Measurements from ENCODE around the gene EXTL2.

EXTL2 gene

GRCh38 chr1:100875228-100875627 is 19.4 kb downstream of the EXTL2 start:
- Histone ChIP-seq H2BK120ac (ENCODE audit: low read depth, low read length) (no peak overlapping the region), H3K9ac (ENCODE audit: low read length) (no peak overlapping the region), H3K79me2 (ENCODE audit: control insufficient read depth, insufficient read depth, low read length) (no peaks in the 10 kb centered on the region), H2AK5ac (ENCODE audit: low read length) (no peak overlapping the region), H3K4ac (ENCODE audit: low read depth, low read length) (no peak overlapping the region), H3K27ac (ENCODE audit: low read depth, low read length) (no peak overlapping the region), H3K4me2 (ENCODE audit: low read length) (no peak overlapping the region), H4K8ac (ENCODE audit: low read depth, low read length) (no peak overlapping the region), H3K4me1 (ENCODE audit: control insufficient read depth, low read depth, low read length) (no peaks in the 10 kb centered on the region), H4K5ac (ENCODE audit: low read length) (no peak overlapping the region), H3K27me3 (ENCODE audit: insufficient read depth, low read length, poor library complexity) (no peaks in the 10 kb centered on the region), H3K4me3 (ENCODE audit: low read length) (no peak overlapping the region), H3K23ac (ENCODE audit: low read length) (no peak overlapping the region), H2BK5ac (ENCODE audit: low read length) (no peak overlapping the region), H3K79me1 (ENCODE audit: low read length) (no peaks in the 10 kb centered on the region), H3K36me3 (ENCODE audit: control insufficient read depth, insufficient read depth, low read length) (no peaks in the 10 kb centered on the region), H3K18ac (ENCODE audit: low read length) (no peak overlapping the region), H2BK15ac (replicated peaks; ENCODE audit: low read depth) (no peak overlapping the region), H3K56ac (ENCODE audit: low read length) (no peak overlapping the region)
- no CpG with 5 or more reads among the region's 3 CpGs for WGBS (ENCODE audit: extremely low coverage, insufficient coverage, low lambda C conversion rate)
- DNase-seq: no peak

- no peaks in the 10 kb centered on the region for H3K79me2 ChIP-seq (ENCODE audit: control insufficient read depth, insufficient read depth, low read length)
- H3K4ac ChIP-seq (ENCODE audit: low read depth, low read length): no peak overlapping the region
- no peak overlapping the region for H2BK120ac ChIP-seq (ENCODE audit: low read depth, low read length)
- no peak overlapping the region for H3K9ac ChIP-seq (ENCODE audit: low read length)
- no peaks in the 10 kb centered on the region for H3K36me3 ChIP-seq (ENCODE audit: control insufficient read depth, insufficient read depth, low read length)
- no peak overlapping the region for H3K23ac ChIP-seq (ENCODE audit: low read length)
- H3K27ac ChIP-seq (ENCODE audit: low read depth, low read length): no peak overlapping the region
- H3K27me3 ChIP-seq (ENCODE audit: insufficient read depth, low read length, poor library complexity): no peaks in the 10 kb centered on the region
- H2BK5ac ChIP-seq (ENCODE audit: low read length): no peak overlapping the region
- no peaks in the 10 kb centered on the region for H3K4me1 ChIP-seq (ENCODE audit: control insufficient read depth, low read depth, low read length)
- H4K5ac ChIP-seq (ENCODE audit: low read length): no peak overlapping the region
- H2AK5ac ChIP-seq (ENCODE audit: low read length): no peak overlapping the region
- 100% methylated on average over 1 of the region's 2 CpGs for WGBS (ENCODE audit: extremely low coverage, insufficient coverage, low lambda C conversion rate)
- H3K4me3 ChIP-seq (ENCODE audit: low read length): no peak overlapping the region
- H3K18ac ChIP-seq (ENCODE audit: low read length): no peak overlapping the region
- no peaks in the 10 kb centered on the region for H3K79me1 ChIP-seq (ENCODE audit: low read length)
- no peak overlapping the region for H3K56ac ChIP-seq (ENCODE audit: low read length)
- H4K8ac ChIP-seq (ENCODE audit: low read depth, low read length): no peak overlapping the region
- no peak overlapping the region for H3K4me2 ChIP-seq (ENCODE audit: low read length)
- H2BK15ac ChIP-seq (replicated peaks; ENCODE audit: low read depth): no peak overlapping the region
- no peak for DNase-seq
Measured at GRCh38 chr1:100874433-100874832, 20.2 kb downstream of the EXTL2 start.

- H3K4me3 ChIP-seq (ENCODE audit: low read length): no peak overlapping the region
- no peak overlapping the region for H2BK120ac ChIP-seq (ENCODE audit: low read depth, low read length)
- no peak for DNase-seq
- H2BK5ac ChIP-seq (ENCODE audit: low read length): no peak overlapping the region
- no peaks in the 10 kb centered on the region for H3K79me2 ChIP-seq (ENCODE audit: control insufficient read depth, insufficient read depth, low read length)
- H3K4me2 ChIP-seq (ENCODE audit: low read length): no peak overlapping the region
- H3K79me1 ChIP-seq (ENCODE audit: low read length): no peaks in the 10 kb centered on the region
- H3K36me3 ChIP-seq (ENCODE audit: control insufficient read depth, insufficient read depth, low read length): no peaks in the 10 kb centered on the region
- H4K8ac ChIP-seq (ENCODE audit: low read depth, low read length): no peak overlapping the region
- no peaks in the 10 kb centered on the region for H3K4me1 ChIP-seq (ENCODE audit: control insufficient read depth, low read depth, low read length)
- no peak overlapping the region for H2AK5ac ChIP-seq (ENCODE audit: low read length)
- no peak overlapping the region for H3K56ac ChIP-seq (ENCODE audit: low read length)
- H3K4ac ChIP-seq (ENCODE audit: low read depth, low read length): no peak overlapping the region
- H3K27ac ChIP-seq (ENCODE audit: low read depth, low read length): no peak overlapping the region
- H3K9ac ChIP-seq (ENCODE audit: low read length): no peak overlapping the region
- H2BK15ac ChIP-seq (replicated peaks; ENCODE audit: low read depth): no peak overlapping the region
- no peak overlapping the region for H3K23ac ChIP-seq (ENCODE audit: low read length)
- H3K18ac ChIP-seq (ENCODE audit: low read length): no peak overlapping the region
- WGBS (ENCODE audit: extremely low coverage, insufficient coverage, low lambda C conversion rate): no CpG with 5 or more reads among the region's 2 CpGs
- no peak overlapping the region for H4K5ac ChIP-seq (ENCODE audit: low read length)
- no peaks in the 10 kb centered on the region for H3K27me3 ChIP-seq (ENCODE audit: insufficient read depth, low read length, poor library complexity)
Measured at GRCh38 chr1:100869996-100870395, 24.6 kb downstream of the EXTL2 start.

DNA sequence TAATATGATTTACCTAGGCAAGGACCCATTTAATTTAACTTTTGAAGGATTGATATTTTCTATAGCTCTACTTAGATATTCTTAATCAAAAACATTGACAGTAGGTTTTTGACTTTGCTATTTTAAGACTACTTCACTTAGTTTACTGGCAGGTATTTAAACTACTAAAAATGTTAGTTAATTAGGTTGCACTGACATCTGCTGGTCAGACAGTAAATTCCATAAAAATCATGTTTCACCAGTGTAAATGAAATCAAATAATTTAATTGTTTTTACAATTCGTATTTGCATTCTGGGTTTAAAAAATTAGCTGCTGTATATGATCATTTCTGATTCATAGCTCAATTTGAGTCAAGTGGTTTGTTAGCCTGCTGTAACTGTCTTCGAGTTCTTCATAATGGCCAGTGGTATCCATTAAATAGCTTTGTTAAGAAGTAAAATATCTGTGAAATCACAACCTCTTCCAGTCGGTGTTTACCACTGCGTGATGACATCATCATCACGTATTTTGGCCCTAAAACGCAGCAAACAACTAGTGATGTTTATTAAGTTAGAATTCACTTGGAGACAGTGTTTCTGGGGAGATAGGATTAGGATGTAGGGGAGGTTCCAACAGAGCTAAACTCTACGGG is 26.2 kb downstream of the EXTL2 start:
- Histone ChIP-seq H2BK120ac (ENCODE audit: low read depth, low read length) (no peak overlapping the region), H3K23ac (ENCODE audit: low read length) (no peak overlapping the region), H3K79me1 (ENCODE audit: low read length) (no peaks in the 10 kb centered on the region), H2BK15ac (replicated peaks; ENCODE audit: low read depth) (no peak overlapping the region), H3K4me1 (ENCODE audit: control insufficient read depth, low read depth, low read length) (no peaks in the 10 kb centered on the region), H3K79me2 (ENCODE audit: control insufficient read depth, insufficient read depth, low read length) (no peaks in the 10 kb centered on the region), H3K27ac (ENCODE audit: low read depth, low read length) (no peak overlapping the region), H2AK5ac (ENCODE audit: low read length) (no peak overlapping the region), H4K5ac (ENCODE audit: low read length) (no peak overlapping the region), H3K4ac (ENCODE audit: low read depth, low read length) (no peak overlapping the region), H2BK5ac (ENCODE audit: low read length) (no peak overlapping the region), H3K36me3 (ENCODE audit: control insufficient read depth, insufficient read depth, low read length) (no peaks in the 10 kb centered on the region), H3K4me3 (ENCODE audit: low read length) (no peak overlapping the region), H3K56ac (ENCODE audit: low read length) (no peak overlapping the region), H4K8ac (ENCODE audit: low read depth, low read length) (no peak overlapping the region), H3K9ac (ENCODE audit: low read length) (no peak overlapping the region), H3K4me2 (ENCODE audit: low read length) (no peak overlapping the region), H3K27me3 (ENCODE audit: insufficient read depth, low read length, poor library complexity) (no peaks in the 10 kb centered on the region), H3K18ac (ENCODE audit: low read length) (no peak overlapping the region)
- no CpG with 5 or more reads among the region's 7 CpGs for WGBS (ENCODE audit: extremely low coverage, insufficient coverage, low lambda C conversion rate)
- DNase-seq: peak; percentile 25

DNA sequence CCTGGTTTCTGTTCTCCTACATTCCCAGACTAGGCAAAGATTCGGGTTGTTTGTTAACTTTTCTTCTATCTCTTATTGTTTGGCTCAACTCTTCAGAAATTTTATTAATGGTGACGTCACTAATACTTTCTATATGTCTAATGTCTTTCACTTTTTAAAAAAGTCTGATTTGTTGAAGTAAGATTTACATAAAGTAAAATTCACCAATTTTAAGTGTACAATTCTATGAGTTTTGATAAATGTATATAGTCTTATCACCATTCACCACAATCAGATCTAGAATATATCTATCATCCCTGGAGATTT is 27.8 kb downstream of the EXTL2 start:
- Histone ChIP-seq H3K4me3 (ENCODE audit: low read length) (no peak overlapping the region), H3K4ac (ENCODE audit: low read depth, low read length) (no peak overlapping the region), H3K18ac (ENCODE audit: low read length) (no peak overlapping the region), H3K23ac (ENCODE audit: low read length) (no peak overlapping the region), H4K5ac (ENCODE audit: low read length) (no peak overlapping the region), H4K8ac (ENCODE audit: low read depth, low read length) (no peak overlapping the region), H3K4me1 (ENCODE audit: control insufficient read depth, low read depth, low read length) (no peaks in the 10 kb centered on the region), H2BK15ac (replicated peaks; ENCODE audit: low read depth) (no peak overlapping the region), H3K27me3 (ENCODE audit: insufficient read depth, low read length, poor library complexity) (no peaks in the 10 kb centered on the region), H3K4me2 (ENCODE audit: low read length) (no peak overlapping the region), H3K27ac (ENCODE audit: low read depth, low read length) (no peak overlapping the region), H3K9ac (ENCODE audit: low read length) (no peak overlapping the region), H2BK120ac (ENCODE audit: low read depth, low read length) (no peak overlapping the region), H3K79me1 (ENCODE audit: low read length) (no peaks in the 10 kb centered on the region), H3K79me2 (ENCODE audit: control insufficient read depth, insufficient read depth, low read length) (no peaks in the 10 kb centered on the region), H3K36me3 (ENCODE audit: control insufficient read depth, insufficient read depth, low read length) (no peaks in the 10 kb centered on the region), H2BK5ac (ENCODE audit: low read length) (no peak overlapping the region), H2AK5ac (ENCODE audit: low read length) (no peak overlapping the region), H3K56ac (ENCODE audit: low read length) (no peak overlapping the region)
- DNase-seq: no peak
- no CpG with 5 or more reads among the region's 2 CpGs for whole genome bisulfite sequencing (ENCODE audit: extremely low coverage, insufficient coverage, low lambda C conversion rate)

All from mesendoderm (in vitro differentiated cells).